K562 (cell line): ENCODE results near the gene USP20. TPM values are rescaled to one million over a fixed set of nuclear protein-coding genes. Genes with fewer than 3 reads are reported as not detected.
A peak's percentile ranks its signal among the peaks of the same experiment; 100 is the strongest.

ENCODE experiments used
- CBFB ChIP-seq: sonication (generic); formaldehyde crosslinking; IDR thresholded peaks from 2 replicates; pipeline ENCODE4 v1.4.0; 2020; ENCODE audit warnings: mild to moderate bottlenecking, missing genetic modification reagents
- E2F6 ChIP-seq, 2 experiments: IDR thresholded peaks; 2 replicates each; pipeline ENCODE4 v1.6.1; 2011; ENCODE audit warnings: borderline replicate concordance in 1 of 2, control low read depth in 1 of 2, low read depth in 1 of 2, low read length in 1 of 2, mild to moderate bottlenecking in 1 of 2, mixed read lengths in 1 of 2, moderate library complexity in 1 of 2; ENCODE audit not compliant: insufficient read depth in 1 of 2, insufficient read length in 1 of 2, poor library complexity in 1 of 2, severe bottlenecking in 1 of 2; ENCODE audit errors: extremely low read depth in 1 of 2
- E2F8 ChIP-seq: fragments of 450-650 bp; IDR thresholded peaks from 2 replicates; pipeline ENCODE4 v1.7.1; 2018; ENCODE audit warnings: mild to moderate bottlenecking, low read depth; ENCODE audit not compliant: partially characterized antibody
- ELF1 ChIP-seq: fragments of 200-800 bp; sonication (Bioruptor generic); IDR thresholded peaks from 2 replicates; pipeline ENCODE4 v1.6.1; 2016; ENCODE audit warnings: missing genetic modification characterization, missing compliant biosample characterization
- ETS1 ChIP-seq: conservative IDR thresholded peaks from 2 replicates; pipeline ENCODE4 v1.6.1; 2011; ENCODE audit warnings: low read depth, mild to moderate bottlenecking, low read length; ENCODE audit not compliant: control insufficient read depth
- FOXJ2 ChIP-seq: fragments of 200-800 bp; sonication (Bioruptor generic); IDR thresholded peaks from 2 replicates; pipeline ENCODE4 v1.6.1; 2016; ENCODE audit warnings: missing genetic modification characterization, missing compliant biosample characterization
- GATAD2B ChIP-seq: fragments of 450-650 bp; IDR thresholded peaks from 2 replicates; pipeline ENCODE4 v1.6.1; 2017; ENCODE audit warnings: mild to moderate bottlenecking, borderline replicate concordance
- HDAC2 ChIP-seq: fragments of 450-650 bp; IDR thresholded peaks from 2 replicates; pipeline ENCODE4 v1.6.1; 2016; ENCODE audit warnings: mild to moderate bottlenecking
- LCOR ChIP-seq: sonication (generic); formaldehyde crosslinking; IDR thresholded peaks from 2 replicates; pipeline ENCODE4 v1.8.0; 2022; ENCODE audit warnings: mild to moderate bottlenecking, missing genetic modification reagents
- MCM2 ChIP-seq: fragments of 450-650 bp; IDR thresholded peaks from 2 replicates; pipeline ENCODE4 v1.6.1; 2017; ENCODE audit warnings: low read depth, mild to moderate bottlenecking
- NFYB ChIP-seq: IDR thresholded peaks from 2 replicates; pipeline ENCODE4 v1.6.1; 2011; ENCODE audit warnings: mild to moderate bottlenecking, moderate library complexity; ENCODE audit not compliant: insufficient read length; ENCODE audit errors: extremely low read depth
- OTX1 ChIP-seq: fragments of 450-650 bp; formaldehyde crosslinking; IDR thresholded peaks from 2 replicates; pipeline ENCODE4 v1.4.0; 2022; ENCODE audit warnings: mild to moderate bottlenecking
- PTRF ChIP-seq: fragments of 450-650 bp; IDR thresholded peaks from 2 replicates; pipeline ENCODE4 v1.6.1; 2016; ENCODE audit warnings: mild to moderate bottlenecking, missing genetic modification characterization, missing compliant biosample characterization
- RBM14 ChIP-seq: fragments of 200-400 bp; formaldehyde crosslinking; IDR thresholded peaks from 2 replicates; pipeline ENCODE4 v1.6.1; 2018; ENCODE audit warnings: low read depth, mild to moderate bottlenecking, low read length, moderate library complexity, borderline replicate concordance; ENCODE audit not compliant: insufficient read depth
- SPI1 ChIP-seq: IDR thresholded peaks from 2 replicates; pipeline ENCODE4 v1.6.1; 2011; ENCODE audit warnings: low read depth, low read length, control low read depth, borderline replicate concordance
- U2AF1 ChIP-seq: fragments of 200-400 bp; formaldehyde crosslinking; optimal IDR thresholded peaks from 2 replicates; pipeline ENCODE3; 2017; ENCODE audit warnings: mild to moderate bottlenecking, low read depth, low read length, moderate library complexity
- YY1 ChIP-seq, 3 experiments: IDR thresholded peaks; 2 replicates each; pipeline ENCODE4 v1.6.1; 2011; ENCODE audit warnings: low read length in 2 of 3, mild to moderate bottlenecking in 2 of 3, moderate library complexity in 2 of 3, borderline replicate concordance in 1 of 3, control low read depth in 1 of 3, low read depth in 1 of 3; ENCODE audit not compliant: insufficient read depth in 3 of 3, insufficient replicate concordance in 2 of 3, control insufficient read depth in 1 of 3, insufficient read length in 1 of 3; ENCODE audit errors: extremely low read depth in 1 of 3
- ZNF133 ChIP-seq: fragments of 250-450 bp; sonication (Bioruptor Pico); IDR thresholded peaks from 2 replicates; pipeline ENCODE4 v1.4.0; 2020; ENCODE audit warnings: mild to moderate bottlenecking
- ZNF311 ChIP-seq: fragments of 250-450 bp; sonication (Bioruptor Pico); IDR thresholded peaks from 2 replicates; pipeline ENCODE4 v1.4.0; 2020; ENCODE audit warnings: mild to moderate bottlenecking, moderate library complexity
- ZNF398 ChIP-seq: fragments of 250-450 bp; sonication (Bioruptor Pico); IDR thresholded peaks from 2 replicates; pipeline ENCODE4 v1.8.0; 2021; ENCODE audit warnings: moderate library complexity, mild to moderate bottlenecking, inconsistent platforms
- polyA plus RNA-seq, 8 experiments: library from polyadenylated mRNA; depleted of rRNA in 4 of 8; stranded (reverse) in 5 of 8; unstranded in 3 of 8; fragments of >200 nt; fragmentation: Nextera tagmentation in 2 of 8; fragmentation: Illumina TruSeq in 1 of 8; extraction: Ambion mirVana in 2 of 8; extraction: Trizol in 1 of 8; gene quantifications; 2 replicates each; pipeline versions ENCODE4 v1.2.1 to v1.2.3, GENCODE V29; 2011 to 2014; ENCODE audit warnings: inconsistent platforms in 1 of 8, missing spikeins in 1 of 8
- total RNA-seq, 7 experiments: library from RNA; depleted of rRNA in 6 of 7; stranded (reverse); fragments of >200 nt in 6 of 7; fragmentation: Illumina TruSeq in 2 of 7; extraction: Trizol in 2 of 7; gene quantifications; 2 replicates each; pipeline versions ENCODE4 v1.2.1 to v1.2.3, GENCODE V29; 2011 to 2021; ENCODE audit warnings: low replicate concordance in 1 of 7

The USP20 gene
- total and polyA plus RNA-seq, 9 of the 15 experiments (the other 6 are each of a cell fraction or from before 2014, with no cell fraction given): 1.9 to 136 (median 49.1) TPM

GRCh38 chr9:129866394-129867135, 31.3 kb downstream of the USP20 start (continued):
- TF ChIP-seq RBM14 (no peak), E2F6 (IDR thresholded peaks at IDR 0.05; ENCODE audit: borderline replicate concordance in 1 of 2, extremely low read depth in 1 of 2, insufficient read depth in 1 of 2, insufficient read length in 1 of 2, low read depth in 1 of 2, low read length in 1 of 2, poor library complexity in 1 of 2, severe bottlenecking in 1 of 2) (no peak), LCOR (CRISPR knock-in tag) (no peak), PTRF (no peak), CBFB (CRISPR knock-in tag) (0 out of 2 replicates have a peak, but pooled peaks have one; percentile 14), U2AF1 (no peak), OTX1 (CRISPR knock-in tag) (no peak), YY1 (IDR thresholded peaks at IDR 0.05; ENCODE audit: borderline replicate concordance in 1 of 3, control insufficient read depth in 1 of 3, extremely low read depth in 1 of 3, insufficient read depth in 3 of 3, insufficient read length in 1 of 3, insufficient replicate concordance in 2 of 3, low read depth in 1 of 3, low read length in 2 of 3) (no peak), SPI1 (no peak), ETS1 (no peak), ZNF398 (CRISPR knock-in tag) (no peak), ZNF133 (no peak), GATAD2B (no peak), ZNF311 (CRISPR knock-in tag) (no peak), FOXJ2 (tag) (no peak), MCM2 (no peak), ELF1 (tag) (no peak), NFYB (no peak), E2F8 (no peak), HDAC2 (0 out of 2 replicates have a peak, but pooled peaks have one; percentile 37)
